ENCODE measurements around the gene PNMA6E.

PNMA6E gene

GRCh38 chrX:153370293-153371055 is 30.7 kb downstream of the PNMA6E start:
- H3K4me3 ChIP-seq (ENCODE audit: low read length) = no peak overlapping the region
- DNase-seq (ENCODE audit: low read depth, low spot score) = no peak

- no peak overlapping the region for H3K4me3 ChIP-seq (ENCODE audit: low read length)
- no peak for DNase-seq (ENCODE audit: low read depth, low spot score)
These were observed 34.1 kb downstream of the PNMA6E start for GRCh38 chrX:153366878-153367538.

- no peak for DNase-seq (ENCODE audit: low read depth, low spot score)
These were observed 35.0 kb downstream of the PNMA6E start for GRCh38 chrX:153366119-153366518.

GRCh38 chrX:153365670-153366069 is 35.5 kb downstream of the PNMA6E start:
- DNase-seq (ENCODE audit: low read depth, low spot score) = no peak
- H3K4me3 ChIP-seq (ENCODE audit: low read length) = no peak overlapping the region

More at GRCh38 chrX:153366119-153366518, 35.0 kb downstream of the PNMA6E start:
- no peak overlapping the region for H3K4me3 ChIP-seq (ENCODE audit: low read length)

- DNase-seq (ENCODE audit: low read depth, low spot score) = no peak
- H3K4me3 ChIP-seq (ENCODE audit: low read length) = no peak overlapping the region
These were observed 39.3 kb downstream of the PNMA6E start for GRCh38 chrX:153361781-153362397.

- no peak overlapping the region for H3K4me3 ChIP-seq (ENCODE audit: low read length)
- no peak for DNase-seq (ENCODE audit: low read depth, low spot score)
These were observed 43.3 kb downstream of the PNMA6E start for GRCh38 chrX:153357877-153358276.

GRCh38 chrX:153353416-153353815 is 47.7 kb downstream of the PNMA6E start:
- DNase-seq (ENCODE audit: low read depth, low spot score) = no peak
- no peak overlapping the region for H3K4me3 ChIP-seq (ENCODE audit: low read length)

- H3K4me3 ChIP-seq (ENCODE audit: low read length) = no peak overlapping the region
- no peak for DNase-seq (ENCODE audit: low read depth, low spot score)
These were observed 48.3 kb downstream of the PNMA6E start for GRCh38 chrX:153352858-153353257.

GRCh38 chrX:153351981-153352380 is 49.2 kb downstream of the PNMA6E start:
- H3K4me3 ChIP-seq (ENCODE audit: low read length) = no peak overlapping the region
- no peak for DNase-seq (ENCODE audit: low read depth, low spot score)

- H3K4me3 ChIP-seq (ENCODE audit: low read length) = no peak overlapping the region
- no peak for DNase-seq (ENCODE audit: low read depth, low spot score)
These were observed 51.2 kb downstream of the PNMA6E start for GRCh38 chrX:153349952-153350351.

GRCh38 chrX:153348421-153348820 is 52.7 kb downstream of the PNMA6E start:
- no peak overlapping the region for H3K4me3 ChIP-seq (ENCODE audit: low read length)
- DNase-seq (ENCODE audit: low read depth, low spot score) = no peak

- no peak overlapping the region for H3K4me3 ChIP-seq (ENCODE audit: low read length)
- DNase-seq (ENCODE audit: low read depth, low spot score) = no peak
These were observed 53.6 kb downstream of the PNMA6E start for GRCh38 chrX:153347530-153347929.

Measured in Jurkat, Clone E6-1 (cell line).